Fibroblast of lung (primary cell): ENCODE data around the gene TNRC6C. TPM values are rescaled to one million over a fixed set of nuclear protein-coding genes. Genes with fewer than 3 reads are reported as not detected.

Experiments used
- DNase-seq, 2 donors: peaks; one replicate each; pipeline versions ENCODE4 v3.0.0 to v3.0.0-alpha.2; 2010; ENCODE audit warnings: low read depth in 2 of 2
- H2AFZ ChIP-seq: 2 replicates; pipeline ENCODE4 v1.5.1; 2012; ENCODE audit warnings: low read length, control low read depth, inconsistent platforms
- H3K27ac ChIP-seq: 2 replicates; pipeline ENCODE4 v1.5.1; 2011; ENCODE audit warnings: low read length, control low read depth; ENCODE audit not compliant: insufficient read depth
- H3K27me3 ChIP-seq: 2 replicates; pipeline ENCODE4 v1.5.1; 2011; ENCODE audit warnings: mild to moderate bottlenecking, low read length; ENCODE audit not compliant: control insufficient read depth, insufficient read depth
- H3K36me3 ChIP-seq: 2 replicates; pipeline ENCODE4 v1.5.1; 2011; ENCODE audit warnings: low read length; ENCODE audit not compliant: control insufficient read depth, insufficient read depth
- H3K4me1 ChIP-seq: 2 replicates; pipeline ENCODE4 v1.5.1; 2011; ENCODE audit warnings: low read length; ENCODE audit not compliant: control insufficient read depth, insufficient read depth; ENCODE audit errors: extremely low read depth
- H3K4me2 ChIP-seq: 2 replicates; pipeline ENCODE4 v1.5.1; 2011; ENCODE audit warnings: low read length, control low read depth; ENCODE audit not compliant: insufficient read depth; ENCODE audit errors: extremely low read depth
- H3K4me3 ChIP-seq, 4 experiments: fragments of 200-600 bp in 1 of 4; sonication (generic) in 1 of 4; replicated peaks in 1 of 4; 2 replicates each; pipeline ENCODE4 v1.5.1; 2011 to 2016; ENCODE audit warnings: low read length in 4 of 4, low read depth in 3 of 4, mild to moderate bottlenecking in 3 of 4, control low read depth in 2 of 4, inconsistent platforms in 1 of 4, mixed read lengths in 1 of 4; ENCODE audit not compliant: insufficient read depth in 1 of 4; ENCODE audit errors: control extremely low read depth in 1 of 4
- H3K79me2 ChIP-seq: 2 replicates; pipeline ENCODE4 v1.5.1; 2012; ENCODE audit warnings: mild to moderate bottlenecking, low read length, inconsistent platforms; ENCODE audit not compliant: control insufficient read depth, insufficient read depth
- H3K9ac ChIP-seq: 2 replicates; pipeline ENCODE4 v1.5.1; 2011; ENCODE audit warnings: mild to moderate bottlenecking, low read length, control low read depth; ENCODE audit not compliant: insufficient read depth
- H3K9me3 ChIP-seq: 2 replicates; pipeline ENCODE4 v1.5.1; 2012; ENCODE audit warnings: low read depth, low read length; ENCODE audit not compliant: control insufficient read depth, insufficient read depth
- H4K20me1 ChIP-seq: 2 replicates; pipeline ENCODE4 v1.5.1; 2011; ENCODE audit warnings: low read length; ENCODE audit not compliant: control insufficient read depth, insufficient read depth; ENCODE audit errors: extremely low read depth
- CTCF ChIP-seq, 2 donors: IDR thresholded peaks in 1 of 2; conservative IDR thresholded peaks in 1 of 2; 1 replicate in 1 of 2; 2 replicates in 1 of 2; pipeline ENCODE4 v1.5.1; 2011 to 2012; ENCODE audit warnings: low read length in 2 of 2, control low read depth in 1 of 2, inconsistent platforms in 1 of 2, low read depth in 1 of 2, mild to moderate bottlenecking in 1 of 2
- EZH2 ChIP-seq: IDR thresholded peaks from 2 replicates; pipeline ENCODE4 v1.5.1; 2012; ENCODE audit warnings: low read length, control low read depth, mild to moderate bottlenecking; ENCODE audit errors: missing control alignments
- polyA plus RNA-seq, 2 donors: library from polyadenylated mRNA; depleted of rRNA in 1 of 2; stranded (reverse) in 1 of 2; unstranded in 1 of 2; fragments of >200 nt; gene quantifications; 2 replicates each; pipeline ENCODE4 v1.2.1, GENCODE V29; 2011 to 2012; ENCODE audit warnings: missing spikeins in 1 of 2
- total RNA-seq: library from RNA; depleted of rRNA; stranded (reverse); fragments of >200 nt; gene quantifications from 2 replicates; pipeline ENCODE4 v1.2.1, GENCODE V29; 2014

TNRC6C gene
- total and polyA plus RNA-seq, 2 donors (not counting 1 experiment from before 2014, with no cell fraction given): 2.1 to 4.6 TPM

DNA sequence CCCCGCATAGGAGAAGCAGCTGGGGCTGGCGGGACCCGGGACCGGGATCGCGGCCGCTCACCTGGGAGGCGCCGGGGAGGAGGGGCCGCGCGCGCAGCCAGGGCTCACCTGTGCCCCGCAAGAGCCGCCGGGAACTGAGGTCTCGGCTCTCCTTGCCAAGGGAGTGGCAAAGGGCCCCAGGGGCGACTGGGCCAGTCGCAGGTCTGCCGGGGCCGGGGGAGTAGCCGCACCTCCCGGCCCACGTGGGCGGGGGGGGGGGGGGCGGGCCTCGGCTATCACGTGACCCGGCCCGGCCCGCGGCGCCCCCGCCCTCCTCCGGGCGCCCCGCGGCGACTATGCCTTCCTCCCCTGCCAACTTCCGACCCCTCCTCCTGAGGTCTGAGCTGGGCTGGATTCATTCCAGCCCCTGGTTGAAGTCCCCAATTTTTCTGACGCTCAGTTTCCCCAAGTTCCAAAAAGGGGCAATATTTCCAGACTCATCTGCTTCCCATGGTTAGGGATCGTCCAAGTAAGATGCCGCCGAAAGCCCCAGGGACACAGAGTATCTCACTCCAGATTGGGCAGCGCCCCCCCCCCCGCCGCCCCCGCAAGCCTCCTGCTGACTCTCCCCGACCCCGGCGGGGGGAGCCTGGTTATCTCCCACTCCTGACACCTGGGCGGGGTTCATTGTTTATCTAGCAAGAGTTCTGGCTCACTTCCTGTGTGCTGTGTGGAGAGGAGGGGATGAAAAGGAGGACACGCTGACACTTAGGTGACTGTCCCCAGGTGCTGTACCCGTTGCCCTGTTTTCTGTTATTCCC, 170.2 kb downstream of the TNRC6C start, which contains the start of gene TMC6:
Gene TMC6 (minus strand): TSS at position 205 of the 800 bp plus-strand sequence. CDS start 1,923 bp downstream, outside the sequence.
- Histone ChIP-seq H3K36me3 (no peaks in the 10 kb centered on the region), H3K9me3 (no peaks in the 10 kb centered on the region), H3K27ac (no peak within 1 kb of the TSS), H3K27me3 (peaks cover 28% of the 10 kb centered on the region), H3K4me2 (peak within 1 kb of the TSS; percentile 71), H3K79me2 (no peaks in the 10 kb centered on the region), H2AFZ (no peak within 1 kb of the TSS), H3K4me1 (peaks cover 2% of the 10 kb centered on the region), H3K9ac (peak within 1 kb of the TSS; percentile 7), H3K4me3 (peak within 1 kb of the TSS in 3 of 4 experiments; percentile 23 to 52 (median 33)), H4K20me1 (no peaks in the 10 kb centered on the region)
- DNase-seq: no peak
- TF ChIP-seq EZH2: peak; percentile 68
- TF ChIP-seq CTCF (conservative IDR thresholded peaks at IDR 0.05 in 1 of 2, IDR thresholded peaks at IDR 0.05 in 1 of 2; ENCODE audit: low read depth in 1 of 2, low read length in 2 of 2): no peak

- no peak overlapping the region for H2AFZ ChIP-seq
- no peak overlapping the region for H3K27ac ChIP-seq
- no peaks in the 10 kb centered on the region for H3K36me3 ChIP-seq
- no peak for DNase-seq
- no peaks in the 10 kb centered on the region for H4K20me1 ChIP-seq
- no peak overlapping the region for H3K4me2 ChIP-seq
- no peaks in the 10 kb centered on the region for H3K79me2 ChIP-seq
- no peaks in the 10 kb centered on the region for H3K9me3 ChIP-seq
- peaks cover 2% of the 10 kb centered on the region for H3K4me1 ChIP-seq
- H3K9ac ChIP-seq: no peak overlapping the region
- peaks cover 28% of the 10 kb centered on the region for H3K27me3 ChIP-seq
- no peak for TF ChIP-seq CTCF (conservative IDR thresholded peaks at IDR 0.05 in 1 of 2, IDR thresholded peaks at IDR 0.05 in 1 of 2; ENCODE audit: low read depth in 1 of 2, low read length in 2 of 2)
- TF ChIP-seq EZH2: no peak
- H3K4me3 ChIP-seq: no peak overlapping the region
Observed at GRCh38 chr17:78129351-78130089, 171.0 kb downstream of the TNRC6C start.

DNA sequence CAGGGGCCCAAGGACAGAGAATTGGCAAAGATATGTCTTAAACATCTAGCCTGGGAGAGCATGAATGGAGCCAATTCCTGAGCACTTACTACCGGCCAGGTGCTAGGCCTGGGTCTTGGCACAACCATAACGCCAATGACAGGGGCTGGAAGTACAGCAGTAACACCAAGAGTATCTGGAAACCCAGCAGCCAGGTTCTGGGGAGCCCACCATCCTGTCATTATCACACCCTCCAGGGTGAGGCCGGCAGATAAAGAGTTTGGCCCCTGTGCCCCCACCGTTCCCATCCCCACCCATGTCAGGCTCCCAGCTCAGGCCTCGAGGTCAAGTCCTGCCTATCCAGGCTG, 171.6 kb downstream of the TNRC6C start:
- no peaks in the 10 kb centered on the region for H3K36me3 ChIP-seq
- H3K27ac ChIP-seq: no peak overlapping the region
- no peak overlapping the region for H2AFZ ChIP-seq
- no peak overlapping the region for H3K4me3 ChIP-seq
- H3K27me3 ChIP-seq: peaks cover 28% of the 10 kb centered on the region
- no peaks in the 10 kb centered on the region for H3K9me3 ChIP-seq
- no peaks in the 10 kb centered on the region for H3K79me2 ChIP-seq
- peaks cover 2% of the 10 kb centered on the region for H3K4me1 ChIP-seq
- no peak overlapping the region for H3K9ac ChIP-seq
- H4K20me1 ChIP-seq: no peaks in the 10 kb centered on the region
- no peak for DNase-seq
- H3K4me2 ChIP-seq: no peak overlapping the region
- TF ChIP-seq EZH2 (no peak), CTCF (conservative IDR thresholded peaks at IDR 0.05 in 1 of 2, IDR thresholded peaks at IDR 0.05 in 1 of 2; ENCODE audit: low read depth in 1 of 2, low read length in 2 of 2) (no peak)
